Gastrocnemius medialis (tissue), 4 donors: ENCODE data around the gene FYN.

Source experiments
- POLR2A ChIP-seq, 2 donors: fragments of 450-650 bp; IDR thresholded peaks; one replicate each; pipeline ENCODE4 v1.6.1; 2017; ENCODE audit warnings: antibody characterized with exemption in 2 of 2, mild to moderate bottlenecking in 2 of 2, moderate library complexity in 2 of 2
- TF ChIP-seq, protein P1 (sequence below), 5 experiments: fragments of 450-650 bp in 3 of 5; fragments of 200-600 bp in 2 of 5; sonication (generic) in 2 of 5; IDR thresholded peaks in 4 of 5; conservative IDR thresholded peaks in 1 of 5; 1 replicate in 4 of 5; 2 replicates in 1 of 5; pipeline ENCODE4 v1.5.1; 2016 to 2019; ENCODE audit warnings: antibody characterized with exemption in 5 of 5, mild to moderate bottlenecking in 3 of 5, moderate library complexity in 3 of 5

DNA sequence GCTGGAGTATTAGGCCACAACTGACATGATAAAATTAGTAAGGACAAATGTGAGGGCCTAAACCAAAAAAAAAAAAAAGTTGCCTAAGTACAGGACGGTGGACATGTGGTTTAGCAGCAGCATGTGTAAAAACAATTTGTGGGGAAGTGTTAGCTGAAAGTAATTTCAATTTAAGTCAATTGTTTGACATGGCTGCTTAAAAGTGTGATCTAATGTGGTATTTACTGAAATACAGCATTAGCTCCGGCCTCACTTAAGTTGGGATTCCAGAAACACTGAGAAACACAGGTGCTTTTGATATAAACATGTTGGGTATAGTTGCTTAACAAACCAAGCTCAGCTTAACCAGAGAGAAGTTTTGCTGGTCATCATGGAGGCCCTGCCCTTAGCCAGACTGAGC is 119.7 kb downstream of the FYN start:
- TF ChIP-seq, protein P1, sequence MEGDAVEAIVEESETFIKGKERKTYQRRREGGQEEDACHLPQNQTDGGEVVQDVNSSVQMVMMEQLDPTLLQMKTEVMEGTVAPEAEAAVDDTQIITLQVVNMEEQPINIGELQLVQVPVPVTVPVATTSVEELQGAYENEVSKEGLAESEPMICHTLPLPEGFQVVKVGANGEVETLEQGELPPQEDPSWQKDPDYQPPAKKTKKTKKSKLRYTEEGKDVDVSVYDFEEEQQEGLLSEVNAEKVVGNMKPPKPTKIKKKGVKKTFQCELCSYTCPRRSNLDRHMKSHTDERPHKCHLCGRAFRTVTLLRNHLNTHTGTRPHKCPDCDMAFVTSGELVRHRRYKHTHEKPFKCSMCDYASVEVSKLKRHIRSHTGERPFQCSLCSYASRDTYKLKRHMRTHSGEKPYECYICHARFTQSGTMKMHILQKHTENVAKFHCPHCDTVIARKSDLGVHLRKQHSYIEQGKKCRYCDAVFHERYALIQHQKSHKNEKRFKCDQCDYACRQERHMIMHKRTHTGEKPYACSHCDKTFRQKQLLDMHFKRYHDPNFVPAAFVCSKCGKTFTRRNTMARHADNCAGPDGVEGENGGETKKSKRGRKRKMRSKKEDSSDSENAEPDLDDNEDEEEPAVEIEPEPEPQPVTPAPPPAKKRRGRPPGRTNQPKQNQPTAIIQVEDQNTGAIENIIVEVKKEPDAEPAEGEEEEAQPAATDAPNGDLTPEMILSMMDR (IDR thresholded peaks at IDR 0.05 in 4 of 5, conservative IDR thresholded peaks at IDR 0.05 in 1 of 5) = no peak
- no peak for TF ChIP-seq POLR2A (IDR thresholded peaks at IDR 0.05)
